GM12875 (cell line): Measurements from ENCODE around the gene TPRX1.

ENCODE experiments used
- H3K4me3 ChIP-seq: one replicate; pipeline ENCODE4 v1.5.1; 2011; ENCODE audit warnings: low read depth, low read length, control low read depth
- CTCF ChIP-seq: IDR thresholded peaks from 2 replicates; pipeline ENCODE4 v1.5.1; 2011; ENCODE audit warnings: low read depth, mild to moderate bottlenecking, control low read depth, inconsistent platforms, low read length, moderate library complexity, borderline replicate concordance; ENCODE audit not compliant: insufficient read depth

The TPRX1 gene

GRCh38 chr19:47752440-47753211 lies 51.7 kb downstream of the TPRX1 start:
- no peak overlapping the region for H3K4me3 ChIP-seq
- TF ChIP-seq CTCF, result no peak
